Body of pancreas (tissue), 4 donors: Measurements from ENCODE around the gene ARL6IP4.

Source experiments
- CTCF ChIP-seq, 7 experiments: fragments of 450-650 bp in 4 of 7; fragments of 200-600 bp in 3 of 7; sonication (generic) in 3 of 7; IDR thresholded peaks; one replicate each; pipeline ENCODE4 v1.5.1; 2016 to 2019; ENCODE audit warnings: antibody characterized with exemption in 7 of 7
- POLR2A ChIP-seq, 3 donors: fragments of 450-650 bp; IDR thresholded peaks; one replicate each; pipeline ENCODE4 v1.6.1; 2016; ENCODE audit warnings: antibody characterized with exemption in 3 of 3, mild to moderate bottlenecking in 2 of 3

- TF ChIP-seq CTCF (IDR thresholded peaks at IDR 0.05) (no peak), POLR2A (IDR thresholded peaks at IDR 0.05) (no peak)
Observed at GRCh38 chr12:123003257-123003656, 22.8 kb downstream of the ARL6IP4 start.
